Stimulated activated CD8-positive, alpha-beta memory T cell treated with anti-CD3 and anti-CD28 coated beads, Interleukin-4, amount 100 ng/mL, for 24 hours (primary cell): ENCODE results near the gene ENOX1.

Source experiments
- DNase-seq: peaks from one replicate; pipeline ENCODE4 v3.0.0-alpha.2; 2020; ENCODE audit warnings: low read depth

Gene ENOX1

GRCh38 chr13:43484432-43485225 is 302.1 kb downstream of the ENOX1 start:
- DNase-seq, result no peak

- no peak for DNase-seq
Measured at GRCh38 chr13:43483930-43484329, 302.8 kb downstream of the ENOX1 start.

GRCh38 chr13:43482641-43483040 is 304.1 kb downstream of the ENOX1 start:
- DNase-seq, result no peak

- no peak for DNase-seq
Measured at GRCh38 chr13:43482026-43482425, 304.7 kb downstream of the ENOX1 start.

- DNase-seq, result no peak
Measured at GRCh38 chr13:43478902-43479301, 307.9 kb downstream of the ENOX1 start.

- no peak for DNase-seq
Measured at GRCh38 chr13:43478211-43478610, 308.6 kb downstream of the ENOX1 start.

- no peak for DNase-seq
Measured at GRCh38 chr13:43475140-43475539, 311.6 kb downstream of the ENOX1 start.

GRCh38 chr13:43473437-43473836 is 313.3 kb downstream of the ENOX1 start:
- DNase-seq, result no peak

- no peak for DNase-seq
Measured at GRCh38 chr13:43472980-43473379, 313.8 kb downstream of the ENOX1 start.

GRCh38 chr13:43472339-43472738 is 314.4 kb downstream of the ENOX1 start:
- no peak for DNase-seq

- no peak for DNase-seq
Measured at GRCh38 chr13:43470610-43471009, 316.2 kb downstream of the ENOX1 start.

GRCh38 chr13:43469791-43470190 is 317.0 kb downstream of the ENOX1 start:
- DNase-seq, result no peak

- no peak for DNase-seq
Measured at GRCh38 chr13:43464578-43465264, 322.1 kb downstream of the ENOX1 start.

- no peak for DNase-seq
Measured at GRCh38 chr13:43448605-43449336, 338.0 kb downstream of the ENOX1 start.

GRCh38 chr13:43446126-43446525 is 340.6 kb downstream of the ENOX1 start:
- no peak for DNase-seq

- no peak for DNase-seq
Measured at GRCh38 chr13:43445668-43446067, 341.1 kb downstream of the ENOX1 start.

GRCh38 chr13:43444081-43444480 is 342.7 kb downstream of the ENOX1 start:
- DNase-seq, result no peak

- no peak for DNase-seq
Measured at GRCh38 chr13:43441899-43442499, 344.8 kb downstream of the ENOX1 start.

- DNase-seq, result no peak
Measured at GRCh38 chr13:43441464-43441863, 345.3 kb downstream of the ENOX1 start.

- DNase-seq, result no peak
Measured at GRCh38 chr13:43434191-43434590, 352.6 kb downstream of the ENOX1 start.

- no peak for DNase-seq
Measured at GRCh38 chr13:43433691-43434141, 353.1 kb downstream of the ENOX1 start.

GRCh38 chr13:43432958-43433357 is 353.8 kb downstream of the ENOX1 start:
- no peak for DNase-seq
